HL-60 (cell line): ENCODE results near the gene TGIF1.

Experiments
- DNase-seq, 2 experiments: peaks; one replicate each; pipeline ENCODE4 v3.0.0-alpha.2; 2010 to 2020; ENCODE audit warnings: low read depth in 1 of 2, low spot score in 1 of 2
- H3K27ac ChIP-seq: fragments of 250-450 bp; sonication (Bioruptor Pico); replicated peaks from 2 replicates; pipeline ENCODE4 v1.5.1; 2020; ENCODE audit warnings: mild to moderate bottlenecking, moderate library complexity
- H3K27me3 ChIP-seq: fragments of 250-450 bp; sonication (Bioruptor Pico); 2 replicates; pipeline ENCODE4 v1.5.1; 2021; ENCODE audit warnings: mild to moderate bottlenecking, moderate library complexity; ENCODE audit not compliant: insufficient read depth, poor library complexity, severe bottlenecking
- H3K4me3 ChIP-seq: replicated peaks from 2 replicates; pipeline ENCODE4 v1.5.1; 2011; ENCODE audit warnings: mild to moderate bottlenecking, control low read depth, low read length; ENCODE audit not compliant: insufficient read depth
- GABPA ChIP-seq: IDR thresholded peaks from 2 replicates; pipeline ENCODE4 v1.6.1; 2012; ENCODE audit warnings: low read depth
- POLR2AphosphoS5 ChIP-seq: IDR thresholded peaks from 2 replicates; pipeline ENCODE4 v1.6.1; 2012; ENCODE audit warnings: low read depth
- SPI1 ChIP-seq: IDR thresholded peaks from 2 replicates; pipeline ENCODE4 v1.6.1; 2012; ENCODE audit warnings: low read depth, mild to moderate bottlenecking, borderline replicate concordance
- TF ChIP-seq, protein P1 (sequence below): IDR thresholded peaks from one replicate; pipeline ENCODE4 v1.5.1; 2011; ENCODE audit warnings: low read length, control low read depth, inconsistent platforms; ENCODE audit not compliant: insufficient read depth
- TF ChIP-seq, protein P2 (sequence below): IDR thresholded peaks from 2 replicates; pipeline ENCODE4 v1.6.1; 2012; ENCODE audit warnings: low read depth; ENCODE audit not compliant: insufficient replicate concordance

The TGIF1 gene

DNA sequence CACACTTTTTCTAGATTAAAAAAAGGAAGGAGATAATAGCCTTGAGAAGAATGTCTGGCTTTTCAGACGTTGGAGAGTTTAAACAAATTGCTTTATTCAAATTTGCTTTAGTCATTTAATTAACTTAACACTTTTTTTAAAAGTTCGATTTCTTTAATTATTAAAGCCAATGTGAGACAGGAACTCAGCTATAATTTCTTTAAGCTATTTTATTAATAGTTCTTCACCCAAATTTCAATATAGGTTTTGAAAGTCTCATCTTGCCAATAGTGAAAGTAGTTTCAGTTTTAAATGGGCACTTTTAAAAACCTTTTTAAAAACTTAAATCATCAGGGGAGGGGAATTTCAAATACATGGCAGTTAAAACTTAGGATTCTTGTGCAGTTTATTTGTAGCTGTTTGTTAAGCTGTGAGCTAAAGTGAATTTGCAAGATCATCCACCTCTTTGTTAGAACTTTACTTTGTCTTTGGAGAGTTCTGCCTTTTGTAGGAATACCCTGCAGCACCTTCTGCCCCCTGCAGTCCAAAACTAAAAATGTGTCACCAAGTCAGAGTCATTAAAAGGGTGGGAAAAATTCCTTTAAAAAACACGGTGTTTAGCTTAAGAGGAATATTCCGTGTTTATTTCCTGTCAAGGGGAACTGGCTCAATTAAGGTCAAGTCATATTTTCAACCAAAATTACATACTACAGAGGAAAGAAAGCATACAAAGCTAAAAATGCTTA is 4.6 kb downstream of the TGIF1 start:
- Histone ChIP-seq H3K4me3 (peak overlapping the region; percentile 18), H3K27me3 (no peaks in the 10 kb centered on the region), H3K27ac (peak overlapping the region; percentile 38)
- peak in 1 of 2 experiments; percentile 70 for DNase-seq
- TF ChIP-seq POLR2AphosphoS5 (no peak), GABPA (0 out of 2 replicates have a peak, but pooled peaks have one; percentile 16), SPI1 (0 out of 2 replicates have a peak, but pooled peaks have one; percentile 6)
- TF ChIP-seq, protein P1, sequence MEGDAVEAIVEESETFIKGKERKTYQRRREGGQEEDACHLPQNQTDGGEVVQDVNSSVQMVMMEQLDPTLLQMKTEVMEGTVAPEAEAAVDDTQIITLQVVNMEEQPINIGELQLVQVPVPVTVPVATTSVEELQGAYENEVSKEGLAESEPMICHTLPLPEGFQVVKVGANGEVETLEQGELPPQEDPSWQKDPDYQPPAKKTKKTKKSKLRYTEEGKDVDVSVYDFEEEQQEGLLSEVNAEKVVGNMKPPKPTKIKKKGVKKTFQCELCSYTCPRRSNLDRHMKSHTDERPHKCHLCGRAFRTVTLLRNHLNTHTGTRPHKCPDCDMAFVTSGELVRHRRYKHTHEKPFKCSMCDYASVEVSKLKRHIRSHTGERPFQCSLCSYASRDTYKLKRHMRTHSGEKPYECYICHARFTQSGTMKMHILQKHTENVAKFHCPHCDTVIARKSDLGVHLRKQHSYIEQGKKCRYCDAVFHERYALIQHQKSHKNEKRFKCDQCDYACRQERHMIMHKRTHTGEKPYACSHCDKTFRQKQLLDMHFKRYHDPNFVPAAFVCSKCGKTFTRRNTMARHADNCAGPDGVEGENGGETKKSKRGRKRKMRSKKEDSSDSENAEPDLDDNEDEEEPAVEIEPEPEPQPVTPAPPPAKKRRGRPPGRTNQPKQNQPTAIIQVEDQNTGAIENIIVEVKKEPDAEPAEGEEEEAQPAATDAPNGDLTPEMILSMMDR: peak; percentile 57

DNA sequence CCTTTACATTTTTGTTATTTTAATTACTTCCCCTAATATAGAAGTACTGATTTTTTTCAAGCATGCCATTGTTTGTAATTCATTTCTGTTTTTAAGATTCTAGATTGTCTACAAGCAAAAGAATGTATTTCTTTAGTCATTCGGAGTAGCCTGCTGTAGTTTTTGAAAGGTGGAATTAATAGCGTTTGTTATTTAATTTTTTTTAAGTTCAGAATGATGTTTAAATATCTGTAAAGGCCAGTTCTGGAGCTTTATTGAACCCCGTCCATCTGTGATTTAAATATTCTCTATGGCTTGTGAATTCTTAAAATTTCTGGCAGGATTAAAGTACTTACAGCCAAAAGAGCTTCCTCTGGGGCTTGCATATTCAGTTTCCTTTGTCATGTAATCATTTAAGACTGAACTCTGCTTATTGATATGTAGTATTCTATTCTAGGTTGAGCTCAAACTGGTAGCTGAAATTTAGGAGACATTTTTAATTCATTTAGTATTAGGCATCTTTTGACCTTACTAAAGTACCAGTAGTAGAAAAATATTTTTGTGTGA is 5.2 kb downstream of the TGIF1 start:
- Histone ChIP-seq H3K27ac (no peak overlapping the region), H3K4me3 (no peak overlapping the region), H3K27me3 (no peaks in the 10 kb centered on the region)
- DNase-seq: no peak
- TF ChIP-seq, protein P2, sequence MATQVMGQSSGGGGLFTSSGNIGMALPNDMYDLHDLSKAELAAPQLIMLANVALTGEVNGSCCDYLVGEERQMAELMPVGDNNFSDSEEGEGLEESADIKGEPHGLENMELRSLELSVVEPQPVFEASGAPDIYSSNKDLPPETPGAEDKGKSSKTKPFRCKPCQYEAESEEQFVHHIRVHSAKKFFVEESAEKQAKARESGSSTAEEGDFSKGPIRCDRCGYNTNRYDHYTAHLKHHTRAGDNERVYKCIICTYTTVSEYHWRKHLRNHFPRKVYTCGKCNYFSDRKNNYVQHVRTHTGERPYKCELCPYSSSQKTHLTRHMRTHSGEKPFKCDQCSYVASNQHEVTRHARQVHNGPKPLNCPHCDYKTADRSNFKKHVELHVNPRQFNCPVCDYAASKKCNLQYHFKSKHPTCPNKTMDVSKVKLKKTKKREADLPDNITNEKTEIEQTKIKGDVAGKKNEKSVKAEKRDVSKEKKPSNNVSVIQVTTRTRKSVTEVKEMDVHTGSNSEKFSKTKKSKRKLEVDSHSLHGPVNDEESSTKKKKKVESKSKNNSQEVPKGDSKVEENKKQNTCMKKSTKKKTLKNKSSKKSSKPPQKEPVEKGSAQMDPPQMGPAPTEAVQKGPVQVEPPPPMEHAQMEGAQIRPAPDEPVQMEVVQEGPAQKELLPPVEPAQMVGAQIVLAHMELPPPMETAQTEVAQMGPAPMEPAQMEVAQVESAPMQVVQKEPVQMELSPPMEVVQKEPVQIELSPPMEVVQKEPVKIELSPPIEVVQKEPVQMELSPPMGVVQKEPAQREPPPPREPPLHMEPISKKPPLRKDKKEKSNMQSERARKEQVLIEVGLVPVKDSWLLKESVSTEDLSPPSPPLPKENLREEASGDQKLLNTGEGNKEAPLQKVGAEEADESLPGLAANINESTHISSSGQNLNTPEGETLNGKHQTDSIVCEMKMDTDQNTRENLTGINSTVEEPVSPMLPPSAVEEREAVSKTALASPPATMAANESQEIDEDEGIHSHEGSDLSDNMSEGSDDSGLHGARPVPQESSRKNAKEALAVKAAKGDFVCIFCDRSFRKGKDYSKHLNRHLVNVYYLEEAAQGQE: no peak
- TF ChIP-seq, protein P1: no peak
- TF ChIP-seq GABPA (no peak; the same call in 1 of the 2 replicates), SPI1 (no peak)

DNA sequence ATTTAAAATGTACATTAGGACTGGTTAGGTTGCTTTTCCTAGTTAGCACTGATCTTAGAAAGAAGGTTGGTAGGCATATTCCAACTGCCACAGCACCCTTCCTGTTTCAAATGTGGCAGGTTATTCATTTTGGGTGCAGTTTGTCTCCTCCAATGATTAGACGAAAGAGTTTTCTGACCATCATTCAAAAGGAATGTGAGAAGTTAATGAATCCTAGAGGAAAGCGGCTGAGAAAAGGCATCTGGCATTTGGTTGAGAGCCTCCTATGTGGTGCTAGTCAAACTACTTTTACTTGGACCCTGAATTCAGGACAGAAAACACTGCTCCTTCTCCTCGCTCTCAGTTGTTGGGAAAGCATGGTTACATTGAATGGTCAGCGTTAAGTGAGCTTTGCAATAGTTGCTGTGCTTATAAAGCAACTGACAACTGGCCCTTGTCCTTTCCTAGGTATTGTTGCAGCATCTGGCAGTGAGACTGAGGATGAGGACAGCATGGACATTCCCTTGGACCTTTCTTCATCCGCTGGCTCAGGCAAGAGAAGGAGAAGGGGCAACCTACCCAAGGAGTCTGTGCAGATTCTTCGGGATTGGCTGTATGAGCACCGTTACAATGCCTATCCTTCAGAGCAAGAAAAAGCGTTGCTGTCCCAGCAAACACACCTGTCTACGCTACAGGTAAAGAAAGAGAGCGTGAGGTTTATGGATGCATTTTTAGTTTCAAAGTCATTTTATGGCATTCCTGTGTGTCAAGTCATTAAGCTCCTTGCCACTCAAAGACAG is 6.1 kb downstream of the TGIF1 start:
- TF ChIP-seq POLR2AphosphoS5 (no peak), SPI1 (no peak), GABPA (no peak)
- TF ChIP-seq, protein P1: no peak
- TF ChIP-seq, protein P2: no peak
- DNase-seq: no peak
- Histone ChIP-seq H3K4me3 (no peak overlapping the region), H3K27ac (no peak overlapping the region), H3K27me3 (no peaks in the 10 kb centered on the region)
